ENCODE measurements around the gene PPP2R5C.
"Not testable (repeated sequence)": the region's sequence is repeated elsewhere in the genome, so short reads cannot be mapped to it uniquely, and the experiment has no call there.

The PPP2R5C gene

GRCh38 chr14:101727611-101728366 lies 33.7 kb upstream of the PPP2R5C start:
- no peak for DNase-seq

- DNase-seq, result no peak
These were observed 33.2 kb upstream of the PPP2R5C start for GRCh38 chr14:101728367-101728742.

GRCh38 chr14:101729382-101729781 lies 32.1 kb upstream of the PPP2R5C start:
- no peak for DNase-seq

- DNase-seq, result not testable (repeated sequence)
These were observed 31.4 kb upstream of the PPP2R5C start for GRCh38 chr14:101730157-101730556.

- DNase-seq, result no peak
These were observed 30.8 kb upstream of the PPP2R5C start for GRCh38 chr14:101730626-101731186.

GRCh38 chr14:101731187-101732080 lies 30.1 kb upstream of the PPP2R5C start:
- peak; percentile 84 for DNase-seq

GRCh38 chr14:101732118-101732517 lies 29.4 kb upstream of the PPP2R5C start:
- no peak for DNase-seq

GRCh38 chr14:101733211-101733610 lies 28.3 kb upstream of the PPP2R5C start:
- DNase-seq, result no peak

- DNase-seq, result no peak
These were observed 27.2 kb upstream of the PPP2R5C start for GRCh38 chr14:101734246-101734847.

- DNase-seq, result no peak
These were observed 26.1 kb upstream of the PPP2R5C start for GRCh38 chr14:101735453-101735852.

- no peak for DNase-seq
These were observed 25.4 kb upstream of the PPP2R5C start for GRCh38 chr14:101736071-101736470.

GRCh38 chr14:101736585-101736984 lies 24.9 kb upstream of the PPP2R5C start:
- no peak for DNase-seq

GRCh38 chr14:101737414-101738339 lies 23.8 kb upstream of the PPP2R5C start:
- DNase-seq, result peak; percentile 24

- no peak for DNase-seq
These were observed 22.7 kb upstream of the PPP2R5C start for GRCh38 chr14:101738703-101739320.

GRCh38 chr14:101739446-101740141 lies 21.9 kb upstream of the PPP2R5C start:
- DNase-seq, result no peak

GRCh38 chr14:101740981-101741380 lies 20.5 kb upstream of the PPP2R5C start:
- DNase-seq, result no peak

GRCh38 chr14:101743701-101744100 lies 17.8 kb upstream of the PPP2R5C start:
- no peak for DNase-seq

- not testable (repeated sequence) for DNase-seq
These were observed 17.1 kb upstream of the PPP2R5C start for GRCh38 chr14:101744382-101744781.

GRCh38 chr14:101749756-101750155 lies 11.8 kb upstream of the PPP2R5C start:
- DNase-seq, result not testable (repeated sequence)

GRCh38 chr14:101754893-101755292 lies 6.6 kb upstream of the PPP2R5C start:
- DNase-seq, result no peak

Measured in CD4-positive, alpha-beta T cell treated with Interferon gamma for 1 hour (primary cell).